Hematopoietic multipotent progenitor cell treated with erythropoietin and hydrocortisone succinate and interleukin-3 and kit ligand, for 6 days (in vitro differentiated cells): ENCODE results near the gene JAK1.

Source experiments
- DNase-seq: peaks from one replicate; pipeline ENCODE4 v3.0.0-alpha.2; 2015

The JAK1 gene

GRCh38 chr1:64887689-64888217, 78.6 kb downstream of the JAK1 start:
- DNase-seq = no peak

DNA sequence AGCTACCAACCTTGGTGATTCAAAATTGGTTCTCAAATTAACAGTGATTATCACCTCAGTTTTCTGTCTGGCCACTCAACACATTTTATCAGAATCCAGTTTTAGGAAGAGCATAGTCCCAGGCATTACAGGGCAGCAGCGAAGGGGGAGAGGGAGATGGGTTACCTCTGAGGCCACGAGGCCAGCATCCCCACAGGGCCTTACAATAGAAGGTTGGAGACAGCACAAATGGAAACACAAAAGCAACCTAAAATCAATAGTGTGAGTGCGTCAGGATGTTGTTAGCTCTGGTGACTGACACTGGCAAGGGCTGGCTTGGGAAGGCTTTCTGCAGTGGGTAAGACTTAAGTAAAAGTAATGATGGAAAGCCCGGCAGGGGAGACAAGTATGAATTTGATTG, 79.5 kb downstream of the JAK1 start:
- DNase-seq = no peak

DNA sequence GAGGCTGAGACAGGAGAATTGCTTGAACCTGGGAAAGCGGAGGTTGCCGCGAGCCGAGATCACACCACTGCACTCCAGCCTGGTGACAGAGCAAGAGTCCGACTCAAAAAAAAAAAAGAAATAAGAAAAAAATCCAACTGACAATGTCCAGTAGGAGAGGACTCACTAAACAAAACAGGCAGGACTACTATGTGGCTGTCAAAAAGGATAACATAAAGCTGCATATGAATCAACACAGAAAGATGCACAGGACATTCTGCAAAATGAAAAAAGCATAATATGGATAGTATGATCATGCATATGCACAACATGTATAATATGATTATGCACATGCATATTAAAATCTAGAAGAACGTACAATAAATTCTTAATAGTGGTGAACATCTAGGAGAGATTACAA, 80.7 kb downstream of the JAK1 start:
- no peak for DNase-seq

DNA sequence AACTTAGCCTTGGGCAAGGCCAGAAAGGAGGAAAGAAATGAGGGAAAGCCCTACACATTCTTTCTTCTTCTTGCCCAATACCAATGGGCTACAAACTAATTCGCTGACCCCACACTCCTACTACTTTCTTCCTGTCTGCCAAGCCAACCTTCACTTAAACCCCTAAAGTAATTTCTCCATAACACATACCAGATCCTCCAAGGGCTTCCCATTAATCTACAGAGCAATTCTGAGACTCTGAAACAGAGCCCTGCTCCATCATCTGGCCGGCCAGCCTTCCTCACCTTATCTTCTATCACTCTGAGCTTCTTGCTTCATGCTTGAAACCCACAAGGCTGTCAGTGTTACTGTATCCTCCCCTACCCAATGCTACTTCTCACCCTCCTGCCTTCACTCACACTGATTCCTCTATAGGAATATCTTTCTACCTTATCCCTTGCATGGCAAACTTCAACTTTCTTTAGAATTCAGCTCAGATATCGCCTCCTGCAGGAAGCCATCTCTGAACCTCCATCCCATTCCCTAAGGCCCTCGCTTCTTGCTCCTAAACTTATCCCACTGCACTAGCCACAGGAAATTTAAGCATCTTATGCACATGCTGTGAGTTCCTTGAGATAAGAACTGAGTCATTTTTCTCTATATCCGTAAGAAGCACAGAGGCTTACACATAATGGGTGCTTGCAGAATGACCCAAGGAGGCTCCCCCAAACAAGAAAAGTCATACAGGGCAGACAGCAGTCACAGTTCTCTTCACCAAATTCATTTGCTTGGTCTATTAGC, 81.9 kb downstream of the JAK1 start:
- DNase-seq = peak; percentile 47

DNA sequence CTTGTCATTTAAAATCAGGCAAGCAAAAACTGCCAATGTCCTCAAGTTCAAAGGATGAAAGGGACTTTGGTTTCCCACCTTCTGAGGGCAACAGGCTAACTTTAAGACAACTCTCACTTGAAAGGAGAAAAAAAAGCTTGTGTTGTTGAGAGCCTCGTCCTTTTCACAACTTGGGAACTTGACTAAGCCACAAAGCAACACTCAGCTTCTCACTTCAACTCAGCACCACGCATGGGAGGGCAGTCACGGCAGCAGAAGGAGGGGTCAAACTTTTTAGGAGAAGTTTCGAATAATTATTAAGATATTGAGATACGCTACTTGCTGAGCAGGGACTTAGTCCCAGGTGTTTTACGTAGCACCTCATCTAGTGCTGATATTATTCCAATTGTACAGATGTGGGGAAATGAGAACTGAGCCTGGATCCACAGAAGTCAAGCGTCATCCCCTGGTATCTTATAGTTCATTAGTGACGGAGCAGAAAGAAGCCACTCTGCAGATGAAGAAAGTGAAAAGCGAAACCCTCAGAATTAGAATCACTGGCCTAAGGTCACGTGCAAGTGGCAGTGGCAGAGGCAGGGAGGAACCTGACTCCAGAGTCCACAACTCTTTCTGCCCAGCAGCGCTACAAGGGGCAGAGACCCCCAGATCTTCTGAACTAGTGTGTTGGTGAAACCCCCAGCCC, 83.6 kb downstream of the JAK1 start:
- no peak for DNase-seq

GRCh38 chr1:64881281-64881680, 85.1 kb downstream of the JAK1 start:
- DNase-seq = no peak

DNA sequence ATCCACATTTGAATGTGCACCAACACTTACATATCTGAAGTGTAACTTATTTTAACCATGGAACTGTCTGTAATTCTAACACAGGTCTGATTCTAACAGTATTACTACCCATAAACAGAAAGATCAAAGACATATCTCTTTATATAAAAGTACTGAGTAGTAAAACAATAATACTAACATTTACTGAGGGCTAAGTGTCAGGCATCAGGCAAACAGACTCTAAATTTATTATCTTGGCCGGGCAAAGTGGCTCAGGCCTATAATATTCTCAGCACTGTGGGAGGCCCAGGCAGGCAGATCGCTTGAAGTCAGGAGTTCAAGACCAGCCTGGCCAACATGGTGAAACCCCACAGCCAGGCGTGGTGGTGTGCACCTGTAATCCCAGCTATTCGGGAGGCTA, 85.9 kb downstream of the JAK1 start:
- DNase-seq = no peak

GRCh38 chr1:64878931-64879611, 87.3 kb downstream of the JAK1 start:
- no peak for DNase-seq

GRCh38 chr1:64878090-64878489, 88.3 kb downstream of the JAK1 start:
- no peak for DNase-seq

GRCh38 chr1:64877598-64877997, 88.8 kb downstream of the JAK1 start:
- no peak for DNase-seq

DNA sequence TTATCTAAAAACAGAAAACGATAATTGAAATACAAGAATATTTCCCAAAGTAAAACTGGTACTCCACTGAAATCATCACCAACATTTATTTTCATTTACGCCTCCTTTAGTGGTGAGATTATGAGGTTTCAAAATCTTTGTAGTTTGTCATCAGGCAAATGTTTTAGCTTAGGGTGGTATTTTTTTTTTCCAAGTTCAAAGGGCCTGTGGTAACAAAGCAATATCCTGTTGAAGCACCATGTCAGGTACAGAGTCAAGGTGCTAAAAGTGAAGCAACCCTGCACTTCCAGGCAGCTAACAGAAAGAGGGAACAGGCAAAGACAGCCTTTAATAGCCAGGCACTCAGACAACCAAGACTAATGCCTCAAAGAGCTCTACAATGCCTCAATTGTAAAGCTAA, 89.2 kb downstream of the JAK1 start:
- DNase-seq = no peak

DNA sequence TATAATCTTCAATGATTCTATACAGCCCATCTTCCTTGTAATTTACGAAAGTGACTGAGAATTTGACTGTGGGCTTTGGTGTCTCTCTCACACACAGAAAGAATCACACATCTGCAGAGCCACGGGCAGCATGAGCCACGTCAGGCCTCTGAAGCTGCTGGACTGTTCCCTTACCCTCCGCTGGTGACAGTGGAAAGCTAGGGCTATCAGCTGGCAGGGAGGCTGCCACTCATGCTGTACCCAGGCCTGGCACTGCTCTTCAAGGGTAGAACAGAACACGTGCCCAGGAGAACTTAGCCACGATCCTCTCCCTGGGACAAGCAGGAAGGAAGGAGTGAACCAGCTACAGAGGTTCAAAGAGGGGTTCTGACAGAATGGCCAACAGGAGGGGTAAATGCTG, 90.7 kb downstream of the JAK1 start:
- no peak for DNase-seq

DNA sequence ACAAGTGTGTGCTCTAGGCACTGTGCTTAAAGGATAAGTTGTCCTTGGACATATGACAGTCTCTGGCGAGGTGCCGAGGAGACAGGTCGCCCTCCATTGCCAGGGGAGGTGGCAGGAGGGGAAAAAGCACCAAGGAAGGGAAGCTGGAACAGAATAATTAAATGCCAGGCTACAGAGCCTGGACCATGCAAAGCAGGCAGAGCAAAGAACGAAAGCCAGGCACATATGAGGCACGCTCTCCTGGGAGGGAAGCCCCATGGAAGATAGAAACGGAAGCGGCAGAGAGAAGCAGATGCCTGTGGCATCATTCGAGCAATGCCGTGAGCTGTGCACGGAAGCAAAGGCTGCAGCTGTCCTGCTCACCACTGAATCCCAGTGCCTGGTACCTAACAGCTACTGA, 91.2 kb downstream of the JAK1 start:
- no peak for DNase-seq

- no peak for DNase-seq
Measured at GRCh38 chr1:64874666-64875065, 91.7 kb downstream of the JAK1 start.

DNA sequence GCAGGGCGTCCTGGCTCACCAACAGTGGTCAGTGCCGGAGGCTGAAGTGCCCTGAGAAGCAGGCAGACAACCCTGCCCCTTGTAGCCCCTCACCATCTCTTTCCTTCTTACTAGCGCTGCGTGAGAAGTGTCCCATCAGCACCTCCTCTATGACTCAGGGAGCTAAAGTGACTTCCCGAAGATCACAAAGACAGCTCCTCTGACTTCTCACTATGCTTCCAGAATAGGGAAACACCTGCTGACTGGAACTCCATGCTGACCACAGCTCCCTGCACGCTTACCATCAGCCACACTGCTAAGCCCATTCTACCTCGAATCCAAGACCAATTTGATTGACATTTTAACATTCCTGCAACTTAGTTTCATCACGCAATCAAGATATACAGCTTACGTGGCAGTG, 92.8 kb downstream of the JAK1 start:
- no peak for DNase-seq

GRCh38 chr1:64872067-64872466, 94.3 kb downstream of the JAK1 start:
- DNase-seq = no peak

DNA sequence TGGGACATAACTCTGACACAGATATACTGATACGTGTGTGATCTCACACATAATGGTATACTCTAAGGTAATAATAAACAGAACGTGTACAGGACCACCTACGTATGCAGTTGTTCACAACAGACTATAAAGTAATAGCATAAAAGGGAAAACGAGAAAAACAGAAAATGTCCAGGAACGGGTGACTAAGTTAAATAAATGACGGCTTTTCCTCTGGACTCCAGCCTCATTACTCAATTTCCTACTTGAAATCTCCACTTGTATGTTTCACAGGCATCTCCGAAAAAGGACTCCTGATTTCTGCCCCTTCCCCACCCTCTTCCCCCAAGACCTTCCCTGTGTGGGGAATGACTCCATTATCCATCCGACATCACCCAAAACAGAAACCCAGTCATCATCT, 95.1 kb downstream of the JAK1 start:
- DNase-seq = no peak

GRCh38 chr1:64867266-64867665, 99.1 kb downstream of the JAK1 start:
- DNase-seq = no peak

DNA sequence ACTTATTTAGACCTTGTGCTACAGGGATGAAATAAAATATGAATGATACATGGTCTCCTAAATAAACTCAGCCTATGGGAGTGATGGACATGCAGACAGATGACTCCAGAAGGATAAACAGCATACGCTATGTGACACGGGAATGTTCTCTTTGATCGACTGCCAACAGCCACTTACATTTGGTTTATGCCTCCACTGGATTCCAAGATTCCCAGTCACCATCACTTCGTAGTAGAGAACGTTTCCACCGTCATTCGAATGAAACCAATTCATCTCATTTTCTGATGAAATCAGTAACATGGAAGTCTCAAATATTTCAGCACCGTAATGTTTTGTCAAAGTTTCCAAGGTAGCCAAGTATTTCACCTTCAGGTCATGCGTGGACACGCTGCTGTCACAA, 99.7 kb downstream of the JAK1 start:
- DNase-seq = no peak

GRCh38 chr1:64865105-64865757, 101.1 kb downstream of the JAK1 start:
- peak; percentile 15 for DNase-seq

DNA sequence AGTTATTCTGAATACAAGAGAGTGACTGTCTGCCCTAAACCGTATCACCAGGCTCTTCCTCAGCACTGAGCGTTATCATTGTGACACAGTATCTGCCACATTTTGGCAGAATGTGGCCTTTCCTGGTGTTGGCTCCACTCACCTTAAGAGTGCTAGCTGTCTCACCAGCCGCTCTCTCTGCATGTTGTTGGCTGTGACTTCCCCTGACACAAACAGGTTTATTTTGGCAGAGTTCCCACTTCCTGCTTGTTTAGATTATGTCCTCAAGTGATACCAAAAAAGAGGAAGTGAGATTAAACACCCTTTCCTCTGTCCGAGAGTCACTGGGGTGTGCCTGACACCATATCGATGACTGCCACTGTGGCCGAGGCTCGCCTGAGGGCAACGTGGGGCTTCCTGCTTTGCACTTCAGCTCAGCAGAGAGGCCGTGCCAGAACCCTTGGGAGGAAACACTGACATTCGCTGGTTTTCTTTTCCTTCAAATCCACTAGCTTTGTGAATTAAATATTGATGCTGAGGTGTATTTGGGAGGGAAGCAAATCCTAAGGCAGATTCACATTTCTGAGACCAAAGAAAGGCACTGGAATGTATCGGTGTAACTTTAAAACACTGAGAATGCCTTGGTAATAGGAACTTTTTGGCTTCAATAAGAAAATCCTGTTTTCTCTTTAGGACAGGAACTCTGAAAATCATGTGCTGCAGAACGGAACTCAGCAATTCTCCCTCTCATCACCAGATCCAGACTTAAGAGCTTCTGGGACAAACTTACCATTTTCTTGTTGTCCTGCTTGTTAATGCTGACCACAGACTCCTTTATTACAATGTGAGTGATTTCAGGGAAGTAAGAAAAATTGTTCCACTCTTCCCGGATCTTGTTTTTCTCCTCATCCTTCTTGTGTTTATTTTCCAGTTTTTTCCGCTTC, 102.1 kb downstream of the JAK1 start:
- DNase-seq = peak; percentile 99

DNA sequence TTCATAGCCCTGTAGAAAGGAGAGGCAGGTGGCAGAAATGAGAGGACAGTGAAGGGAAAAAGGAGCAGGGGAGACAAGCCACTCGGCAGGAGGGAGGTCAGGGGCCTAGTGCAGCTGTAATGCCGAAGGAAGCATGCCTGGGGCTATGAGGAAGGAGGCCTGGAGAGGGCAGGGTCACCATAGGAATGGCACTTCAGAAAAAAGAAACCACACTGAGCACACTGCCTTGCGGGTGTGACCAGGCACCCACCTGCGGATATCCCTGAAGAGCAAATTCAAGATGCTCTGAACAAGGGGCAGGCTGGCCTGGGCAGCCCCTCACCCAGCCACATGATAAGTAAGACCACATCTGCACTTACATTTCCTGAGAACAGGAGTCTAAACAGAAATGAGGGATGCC, 104.7 kb downstream of the JAK1 start:
- peak; percentile 41 for DNase-seq
